Kidney (tissue), 14 donors: ENCODE data around the gene LIPN. TPM values are rescaled to one million over a fixed set of nuclear protein-coding genes. Genes with fewer than 3 reads are reported as not detected.

Source experiments
- DNase-seq, 5 donors: peaks; one replicate each; pipeline ENCODE4 v3.0.0-alpha.2; 2013 to 2020
- FAIRE-seq: peaks from 2 replicates; lab custom pipeline; 2012; peaks lifted over from hg19 to GRCh38; lab: Jason Lieb, UNC
- H3K27ac ChIP-seq, 2 donors: one replicate each; pipeline ENCODE4 v1.7.0; 2013; ENCODE audit warnings: low read depth in 2 of 2, low read length in 2 of 2, inconsistent platforms in 1 of 2
- H3K27me3 ChIP-seq: one replicate; pipeline ENCODE4 v1.7.1; 2013; ENCODE audit warnings: low read length, inconsistent platforms; ENCODE audit not compliant: control insufficient read depth, insufficient read depth
- H3K36me3 ChIP-seq, 3 donors: one replicate each; pipeline versions ENCODE4 v1.7.0 to v1.7.1; 2013; ENCODE audit warnings: low read length in 3 of 3, control low read depth in 1 of 3, inconsistent platforms in 1 of 3; ENCODE audit not compliant: insufficient read depth in 3 of 3, control insufficient read depth in 2 of 3
- H3K4me1 ChIP-seq, 3 donors: one replicate each; pipeline versions ENCODE4 v1.7.0 to v1.7.1; 2013; ENCODE audit warnings: low read length in 3 of 3, inconsistent platforms in 1 of 3, low read depth in 1 of 3; ENCODE audit not compliant: control insufficient read depth in 2 of 3, insufficient read depth in 2 of 3
- H3K4me3 ChIP-seq, 3 donors: one replicate each; pipeline versions ENCODE4 v1.7.0 to v1.8.1; 2013; ENCODE audit warnings: low read length in 3 of 3, control low read depth in 1 of 3, inconsistent platforms in 1 of 3
- H3K9ac ChIP-seq, 3 donors: one replicate each; pipeline versions ENCODE4 v1.7.0 to v1.7.1; 2013; ENCODE audit warnings: low read length in 3 of 3, control low read depth in 1 of 3, inconsistent platforms in 1 of 3
- H3K9me3 ChIP-seq, 3 donors: one replicate each; pipeline versions ENCODE4 v1.7.0 to v1.7.1; 2013; ENCODE audit warnings: low read length in 3 of 3, control low read depth in 1 of 3, inconsistent platforms in 1 of 3; ENCODE audit not compliant: control insufficient read depth in 2 of 3, insufficient read depth in 1 of 3
- intact Hi-C: fragments of 100-400 bp; cut with DNase I; formaldehyde crosslinking; loops from one replicate; pipeline ENCODE4 v1.11.1; 2022
- polyA plus RNA-seq: library from polyadenylated mRNA; stranded (reverse); fragments of 350-450 nt; fragmentation: Illumina TruSeq; extraction: RNeasy Lipid Tissue Mini Kit (QIAGEN cat#74804); gene quantifications from one replicate; pipeline ENCODE4 v1.2.3, GENCODE V29; 2014; ENCODE audit warnings: low read depth, low replicate concordance; ENCODE audit not compliant: insufficient read depth
- total RNA-seq: library from RNA; stranded (reverse); fragmentation: NEBNext Ultra II Directional; extraction: Animal tissue kit (Norgen Biotek cat#: 25700); gene quantifications from one replicate; pipeline ENCODE4 v1.2.1, GENCODE V29; 2021
- TF ChIP-seq, protein P1 (sequence below): IDR thresholded peaks from 3 replicates; pipeline ENCODE4 v1.5.1; 2012; ENCODE audit warnings: mild to moderate bottlenecking, moderate library complexity, borderline replicate concordance; ENCODE audit not compliant: insufficient read depth; ENCODE audit errors: extremely low read depth
- donor health status: control.
- donor health status: control.
- donor health status: control.
- donor health status: control.
- donor health status: control.
- donor health status: DM: yes; HTN: yes; CAD: no.
- donor health status: Normal renal cell carcinoma (clear cell type).

Gene LIPN
- total and polyA plus RNA-seq, 2 donors from 2014 or later, result 0.41 TPM; not detected in 1

- no peaks in the 10 kb centered on the region for H3K4me1 ChIP-seq
- H3K27me3 ChIP-seq, result no peaks in the 10 kb centered on the region
- DNase-seq, result no peak
- no peak overlapping the region for H3K27ac ChIP-seq
- no peaks in the 10 kb centered on the region for H3K36me3 ChIP-seq
- no peak overlapping the region for H3K4me3 ChIP-seq
- no peaks in the 10 kb centered on the region for H3K9me3 ChIP-seq
- FAIRE-seq, result no peak
- H3K9ac ChIP-seq, result no peak overlapping the region
- intact Hi-C loops, result no loop called here
- TF ChIP-seq, protein P1, sequence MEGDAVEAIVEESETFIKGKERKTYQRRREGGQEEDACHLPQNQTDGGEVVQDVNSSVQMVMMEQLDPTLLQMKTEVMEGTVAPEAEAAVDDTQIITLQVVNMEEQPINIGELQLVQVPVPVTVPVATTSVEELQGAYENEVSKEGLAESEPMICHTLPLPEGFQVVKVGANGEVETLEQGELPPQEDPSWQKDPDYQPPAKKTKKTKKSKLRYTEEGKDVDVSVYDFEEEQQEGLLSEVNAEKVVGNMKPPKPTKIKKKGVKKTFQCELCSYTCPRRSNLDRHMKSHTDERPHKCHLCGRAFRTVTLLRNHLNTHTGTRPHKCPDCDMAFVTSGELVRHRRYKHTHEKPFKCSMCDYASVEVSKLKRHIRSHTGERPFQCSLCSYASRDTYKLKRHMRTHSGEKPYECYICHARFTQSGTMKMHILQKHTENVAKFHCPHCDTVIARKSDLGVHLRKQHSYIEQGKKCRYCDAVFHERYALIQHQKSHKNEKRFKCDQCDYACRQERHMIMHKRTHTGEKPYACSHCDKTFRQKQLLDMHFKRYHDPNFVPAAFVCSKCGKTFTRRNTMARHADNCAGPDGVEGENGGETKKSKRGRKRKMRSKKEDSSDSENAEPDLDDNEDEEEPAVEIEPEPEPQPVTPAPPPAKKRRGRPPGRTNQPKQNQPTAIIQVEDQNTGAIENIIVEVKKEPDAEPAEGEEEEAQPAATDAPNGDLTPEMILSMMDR, result no peak
Measured at GRCh38 chr10:88756660-88757059, 3.2 kb upstream of the LIPN start.

GRCh38 chr10:88762906-88763305 lies 3.1 kb downstream of the LIPN start:
- FAIRE-seq (peak; percentile 65), DNase-seq (no peak)
- H3K9ac ChIP-seq, result no peak overlapping the region
- intact Hi-C loops, result no loop called here
- H3K4me1 ChIP-seq, result no peaks in the 10 kb centered on the region
- no peak overlapping the region for H3K27ac ChIP-seq
- TF ChIP-seq, protein P1, result no peak
- H3K27me3 ChIP-seq, result no peaks in the 10 kb centered on the region
- no peaks in the 10 kb centered on the region for H3K36me3 ChIP-seq
- H3K9me3 ChIP-seq, result no peaks in the 10 kb centered on the region
- H3K4me3 ChIP-seq, result no peak overlapping the region

DNA sequence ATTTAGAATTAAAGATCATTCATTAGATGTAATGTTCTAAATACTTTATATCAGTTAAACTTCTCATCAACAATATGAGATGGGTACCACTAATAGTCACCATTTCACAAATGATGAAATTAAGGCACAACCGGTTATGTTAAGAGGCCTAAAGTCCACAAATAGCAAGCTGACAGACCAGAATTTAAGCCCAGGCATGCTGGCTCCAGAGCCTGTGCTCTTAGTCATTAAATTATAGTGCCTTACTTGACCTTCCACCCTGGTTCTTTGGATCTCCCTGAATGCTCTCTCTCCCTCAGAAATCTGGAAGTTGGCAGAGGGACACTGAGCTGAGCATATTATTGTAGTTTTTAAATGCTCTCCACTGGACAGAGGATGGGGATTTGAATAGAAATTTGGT lies 3.6 kb downstream of the LIPN start:
- Histone ChIP-seq H3K4me1 (no peaks in the 10 kb centered on the region), H3K27me3 (no peaks in the 10 kb centered on the region), H3K27ac (no peak overlapping the region), H3K9me3 (no peaks in the 10 kb centered on the region), H3K4me3 (no peak overlapping the region), H3K9ac (no peak overlapping the region), H3K36me3 (no peaks in the 10 kb centered on the region)
- TF ChIP-seq, protein P1, result no peak
- intact Hi-C loops, result no loop called here
- no peak for FAIRE-seq
- DNase-seq, result peak in 3 of 5 donors; percentile 11 to 45 (median 31)

- Histone ChIP-seq H3K9ac (no peak overlapping the region), H3K4me1 (no peaks in the 10 kb centered on the region), H3K9me3 (no peaks in the 10 kb centered on the region), H3K4me3 (no peak overlapping the region), H3K27ac (no peak overlapping the region), H3K27me3 (no peaks in the 10 kb centered on the region), H3K36me3 (no peaks in the 10 kb centered on the region)
- intact Hi-C loops, result no loop called here
- no peak for FAIRE-seq
- TF ChIP-seq, protein P1, result no peak
- DNase-seq, result no peak
Measured at GRCh38 chr10:88764110-88764509, 4.3 kb downstream of the LIPN start.
